HepG2 (cell line): ENCODE results near the gene SRC. TPM values are rescaled to one million over a fixed set of nuclear protein-coding genes. Genes with fewer than 3 reads are reported as not detected.

Experiments
- ATAC-seq: fragments of 200-7000 bp; cut with Tn5 transposase; 3 replicates; pipeline ENCODE4 v1.9.1; 2020; ENCODE audit warnings: mild to moderate bottlenecking, moderate library complexity
- BruUV-seq: library from RNA; stranded (reverse); fragments of 400-500 nt; replicated peaks from 2 replicates; lab custom pipeline; 2021; lab: Mats Ljungman, UMichigan
- CTCF ChIA-PET: fragments of 300-600 bp; formaldehyde crosslinking; extraction: SDS; loops from one replicate; lab custom pipeline; 2021; ENCODE audit warnings: low total read pairs, inconsistent platforms, low intra/inter-chr PET ratio; lab: Yijun Ruan, JAX
- POLR2A ChIA-PET: fragments of 350-600 bp; sonication (Branson Sonifier 250); formaldehyde crosslinking; loops from one replicate; lab custom pipeline; 2020; ENCODE audit warnings: antibody characterized with exemption, inconsistent platforms; lab: Yijun Ruan, JAX
- DNase-seq: peaks from one replicate; pipeline ENCODE4 v3.0.0-alpha.2; 2015; ENCODE audit warnings: low spot score
- FAIRE-seq: peaks from 3 replicates; lab custom pipeline; 2011; peaks lifted over from hg19 to GRCh38; lab: Jason Lieb, UNC
- H2AFZ ChIP-seq: one replicate; pipeline ENCODE4 v1.6.1; 2011; ENCODE audit warnings: low read length, inconsistent platforms
- H3K27ac ChIP-seq: fragments of 300-600 bp; 3 replicates; pipeline ENCODE4 v1.8.0; 2011; ENCODE audit warnings: mixed run types, mild to moderate bottlenecking, mixed read lengths, low read length, inconsistent platforms; ENCODE audit not compliant: insufficient read depth; ENCODE audit errors: extremely low read length
- H3K27me3 ChIP-seq, 2 experiments: fragments of 200-600 bp in 1 of 2; 2 replicates in 1 of 2; 3 replicates in 1 of 2; pipeline versions ENCODE4 v1.6.0 to v1.8.0; 2011; ENCODE audit warnings: low read length in 2 of 2, mild to moderate bottlenecking in 2 of 2, moderate library complexity in 2 of 2, inconsistent platforms in 1 of 2; ENCODE audit not compliant: insufficient read depth in 2 of 2, control insufficient read depth in 1 of 2
- H3K36me3 ChIP-seq, 2 experiments: fragments of 200-600 bp in 1 of 2; replicated peaks in 1 of 2; 2 replicates in 1 of 2; 3 replicates in 1 of 2; pipeline versions ENCODE4 v1.5.1 to v1.8.0; 2011; ENCODE audit warnings: low read length in 2 of 2, inconsistent platforms in 1 of 2; ENCODE audit not compliant: insufficient read depth in 2 of 2, control insufficient read depth in 1 of 2
- H3K4me1 ChIP-seq: 2 replicates; pipeline ENCODE4 v1.5.1; 2012; ENCODE audit warnings: low read length, inconsistent platforms; ENCODE audit not compliant: insufficient read depth
- H3K4me2 ChIP-seq: 2 replicates; pipeline ENCODE4 v1.6.0; 2011; ENCODE audit warnings: low read depth, low read length, inconsistent platforms
- H3K4me3 ChIP-seq, 3 experiments: fragments of 200-600 bp in 1 of 3; sonication (generic), shearing (Covaris generic) in 1 of 3; replicated peaks in 1 of 3; 2 replicates each; pipeline ENCODE4 v1.5.1; 2011 to 2016; ENCODE audit warnings: low read length in 3 of 3, inconsistent platforms in 2 of 3, low read depth in 2 of 3, mild to moderate bottlenecking in 2 of 3, control low read depth in 1 of 3, mixed read lengths in 1 of 3; ENCODE audit not compliant: insufficient read depth in 1 of 3
- H3K79me2 ChIP-seq: one replicate; pipeline ENCODE4 v1.6.1; 2011; ENCODE audit warnings: low read length, inconsistent platforms; ENCODE audit not compliant: insufficient read depth
- H3K9ac ChIP-seq: 2 replicates; pipeline ENCODE4 v1.6.0; 2011; ENCODE audit warnings: mild to moderate bottlenecking, low read depth, low read length, inconsistent platforms; ENCODE audit not compliant: insufficient read depth
- H3K9me3 ChIP-seq: 2 replicates; pipeline ENCODE4 v1.5.1; 2012; ENCODE audit warnings: mild to moderate bottlenecking, low read length
- H4K20me1 ChIP-seq: 2 replicates; pipeline ENCODE4 v1.6.0; 2011; ENCODE audit warnings: inconsistent platforms, mild to moderate bottlenecking, low read length, moderate library complexity; ENCODE audit not compliant: insufficient read depth
- AFF4 ChIP-seq: sonication (generic); formaldehyde crosslinking; IDR thresholded peaks from 2 replicates; pipeline ENCODE4 v1.4.0; 2020; ENCODE audit warnings: missing genetic modification reagents
- ARID4A ChIP-seq: sonication (generic); formaldehyde crosslinking; IDR thresholded peaks from 2 replicates; pipeline ENCODE4 v1.5.0; 2020; ENCODE audit warnings: mild to moderate bottlenecking, missing genetic modification reagents, borderline replicate concordance
- MEIS2 ChIP-seq: sonication (generic); formaldehyde crosslinking; IDR thresholded peaks from 2 replicates; pipeline ENCODE4 v1.9.0; 2021; ENCODE audit warnings: mild to moderate bottlenecking, missing genetic modification reagents
- SKIL ChIP-seq: sonication (generic); formaldehyde crosslinking; IDR thresholded peaks from 2 replicates; pipeline ENCODE4 v1.8.0; 2022; ENCODE audit warnings: missing genetic modification reagents, mild to moderate bottlenecking, moderate library complexity, borderline replicate concordance
- ZFP36L2 ChIP-seq: sonication (generic); formaldehyde crosslinking; IDR thresholded peaks from 2 replicates; pipeline ENCODE4 v1.4.0; 2020; ENCODE audit warnings: missing genetic modification reagents
- ZNF253 ChIP-seq: sonication (generic); formaldehyde crosslinking; IDR thresholded peaks from 2 replicates; pipeline ENCODE4 v1.8.0; 2022; ENCODE audit warnings: mild to moderate bottlenecking, missing genetic modification reagents, borderline replicate concordance
- ZNF367 ChIP-seq: sonication (generic); formaldehyde crosslinking; IDR thresholded peaks from 2 replicates; pipeline ENCODE4 v1.4.0; 2020; ENCODE audit warnings: missing genetic modification reagents, borderline replicate concordance
- WGBS: methylation state at CpG from one replicate; pipeline ENCODE4 v1.1.6; 2017; ENCODE audit warnings: low lambda C conversion rate; 5-methylcytosine and 5-hydroxymethylcytosine counted together
- in situ Hi-C: cut with HindIII; loops from 2 replicates; pipeline ENCODE4 v1.10.0; 2017; ENCODE audit warnings: low pct_unique_long_range_greater_than_20kb; ENCODE audit not compliant: extremely low pct_ligation_motif_present
- intact Hi-C: fragments of 100-400 bp; cut with micrococcal nuclease; formaldehyde crosslinking; loops from one replicate; pipeline ENCODE4 v1.10.0; 2022; ENCODE audit not compliant: unreplicated experiment
- polyA plus RNA-seq, 8 experiments: library from polyadenylated mRNA; depleted of rRNA in 3 of 8; stranded (reverse) in 7 of 8; unstranded in 1 of 8; fragments of >200 nt; fragmentation: Illumina TruSeq in 4 of 8; extraction: Trizol in 4 of 8; gene quantifications; 2 replicates each; pipeline versions ENCODE4 v1.2.1 to v1.2.3, GENCODE V29; 2011 to 2016; ENCODE audit warnings: low read depth in 4 of 8, missing spikeins in 1 of 8, mixed read lengths in 1 of 8; ENCODE audit not compliant: insufficient read depth in 1 of 8
- total RNA-seq, 5 experiments: library from RNA; depleted of rRNA; stranded (reverse); fragments of >200 nt; fragmentation: Illumina TruSeq; extraction: Trizol; gene quantifications; 2 replicates each; pipeline ENCODE4 v1.2.3, GENCODE V29; 2016; ENCODE audit warnings: low read depth in 1 of 5

The SRC gene
- total and polyA plus RNA-seq, 2 of the 13 experiments (the other 11 are each of a cell fraction or from before 2014, with no cell fraction given) = 54.7 to 192 TPM

GRCh38 chr20:37359331-37359730 is 13.4 kb downstream of the SRC start:
- Histone ChIP-seq H3K4me1 (peaks cover 2% of the 10 kb centered on the region), H3K4me2 (no peak overlapping the region), H2AFZ (no peak overlapping the region), H3K9ac (no peak overlapping the region), H3K27me3 (no peaks in the 10 kb centered on the region), H3K36me3 (peaks cover 34 to 67% of the 10 kb centered on the region in 2 experiments; a peak in 4 of 5 replicates), H4K20me1 (peaks cover 94% of the 10 kb centered on the region), H3K9me3 (no peaks in the 10 kb centered on the region), H3K4me3 (no peak overlapping the region), H3K79me2 (peaks cover 82% of the 10 kb centered on the region), H3K27ac (no peak overlapping the region)
- in situ Hi-C loops = no loop called here
- DNase-seq (no peak), ATAC-seq (no peak), FAIRE-seq (no peak)
- TF ChIP-seq ARID4A (CRISPR knock-in tag) (no peak), ZNF253 (no peak), AFF4 (CRISPR knock-in tag) (no peak), ZFP36L2 (CRISPR knock-in tag) (no peak), MEIS2 (CRISPR knock-in tag) (no peak), SKIL (peak; percentile 33; the same call in 1 of the 2 replicates), ZNF367 (CRISPR knock-in tag) (0 out of 2 replicates have a peak, but pooled peaks have one; percentile 49)
- intact Hi-C loops = no loop called here
- no TSS peak for BruUV-seq
- ChIA-PET CTCF (no interaction called here), POLR2A (no interaction called here)
- WGBS = 93% methylated on average over 9 of the region's 9 CpGs
